C4-2B (cell line): ENCODE measurements around the gene NAPSA.

ENCODE experiments used
- ZFX ChIP-seq: fragments of 450-650 bp; IDR thresholded peaks from 2 replicates; pipeline ENCODE4 v1.6.1; 2017
- TF ChIP-seq, protein P1 (sequence below): fragments of 450-650 bp; conservative IDR thresholded peaks from 2 replicates; pipeline ENCODE4 v1.5.1; 2017; ENCODE audit warnings: mild to moderate bottlenecking

- TF ChIP-seq, protein P1, sequence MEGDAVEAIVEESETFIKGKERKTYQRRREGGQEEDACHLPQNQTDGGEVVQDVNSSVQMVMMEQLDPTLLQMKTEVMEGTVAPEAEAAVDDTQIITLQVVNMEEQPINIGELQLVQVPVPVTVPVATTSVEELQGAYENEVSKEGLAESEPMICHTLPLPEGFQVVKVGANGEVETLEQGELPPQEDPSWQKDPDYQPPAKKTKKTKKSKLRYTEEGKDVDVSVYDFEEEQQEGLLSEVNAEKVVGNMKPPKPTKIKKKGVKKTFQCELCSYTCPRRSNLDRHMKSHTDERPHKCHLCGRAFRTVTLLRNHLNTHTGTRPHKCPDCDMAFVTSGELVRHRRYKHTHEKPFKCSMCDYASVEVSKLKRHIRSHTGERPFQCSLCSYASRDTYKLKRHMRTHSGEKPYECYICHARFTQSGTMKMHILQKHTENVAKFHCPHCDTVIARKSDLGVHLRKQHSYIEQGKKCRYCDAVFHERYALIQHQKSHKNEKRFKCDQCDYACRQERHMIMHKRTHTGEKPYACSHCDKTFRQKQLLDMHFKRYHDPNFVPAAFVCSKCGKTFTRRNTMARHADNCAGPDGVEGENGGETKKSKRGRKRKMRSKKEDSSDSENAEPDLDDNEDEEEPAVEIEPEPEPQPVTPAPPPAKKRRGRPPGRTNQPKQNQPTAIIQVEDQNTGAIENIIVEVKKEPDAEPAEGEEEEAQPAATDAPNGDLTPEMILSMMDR, result no peak
- no peak for TF ChIP-seq ZFX
These were observed 37.8 kb downstream of the NAPSA start for GRCh38 chr19:50327461-50328223.
